Heart left ventricle (tissue), 13 donors: ENCODE results near the gene VEGFA.

Experiments used
- POLR2A ChIP-seq, 2 donors: fragments of 450-650 bp; IDR thresholded peaks; one replicate each; pipeline ENCODE4 v1.6.1; 2017; ENCODE audit warnings: antibody characterized with exemption in 2 of 2, mild to moderate bottlenecking in 2 of 2, moderate library complexity in 2 of 2
- TF ChIP-seq, protein P1 (sequence below), 12 donors: fragments of 200-600 bp; sonication (generic) in 4 of 12; IDR thresholded peaks; one replicate each; pipeline versions ENCODE4 v1.5.0 to v1.8.0; 2018 to 2022; ENCODE audit warnings: antibody characterized with exemption in 12 of 12, mild to moderate bottlenecking in 5 of 12
- donor health status: ischemic (EF 13 %, LVEDD 7.1; RV severe dilation, severe dysfunction).
- donor health status: DM: no; HTN: yes; CAD: no.
- donor health status: DM: no; HTN: no; CAD: no.
- donor health status: ischemic (EF 25% LVEDD 6.9; RV normal size, moderate dysfunction).
- donor health status: ischemic (EF 25% LVEDD 5.7; RV mildly dilated, moderate dysfunction).
- donor health status: ischemic (EF 35%, LVEDD 5.7; RV mildly dilated, moderate dysfunction).
- donor health status: nonischemic (EF 11% LVEDD 7.7; RV severe dilation, severe dysfunction).
- donor health status: DM: yes; HTN: yes; CAD: no.
- donor health status: PGD.
- donor health status: ischemic (EF 29% LVEDD 5.4; RV normal size, mild dysfunction).
- donor health status: nonischemic (EF 23%, LVEDD 6.1; RV moderate dilation, normal function).

DNA sequence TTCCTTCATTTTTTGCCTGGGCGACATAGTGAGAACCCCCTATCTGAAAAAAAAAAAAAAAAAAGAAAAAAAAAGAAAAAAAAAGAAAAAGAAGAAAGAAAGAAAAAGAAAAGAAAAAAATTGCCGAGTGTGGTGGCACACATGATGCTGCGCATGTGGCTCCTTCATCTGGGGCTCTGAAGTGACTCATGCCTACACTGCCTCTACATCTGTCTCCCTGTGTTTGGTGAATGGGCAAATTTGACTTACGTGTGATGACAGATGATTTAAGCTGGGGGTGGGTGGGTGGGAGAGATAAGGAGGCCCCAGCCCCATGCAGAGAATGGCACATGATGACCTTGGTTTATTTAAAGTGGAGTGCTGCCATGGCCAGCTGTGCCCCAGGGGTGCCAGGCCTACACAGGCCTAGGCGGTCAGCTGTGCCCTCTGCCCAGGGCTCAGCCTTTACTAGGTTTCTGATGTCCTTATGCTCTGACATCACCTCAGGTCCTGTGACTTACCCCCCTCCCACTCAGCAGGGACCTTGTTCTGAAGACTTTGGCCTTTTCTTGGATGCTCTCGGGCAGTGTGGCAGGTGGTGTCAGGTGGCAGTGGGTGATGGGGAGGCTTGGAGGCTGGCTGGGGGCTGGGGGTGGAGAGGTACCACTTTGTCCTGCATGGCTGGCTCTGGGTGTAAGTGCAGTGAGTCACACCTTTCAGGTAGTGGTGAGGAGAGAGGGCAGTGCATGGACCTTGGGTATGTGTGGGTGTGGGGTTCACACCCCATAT is 41.1 kb downstream of the VEGFA start:
- TF ChIP-seq, protein P1, sequence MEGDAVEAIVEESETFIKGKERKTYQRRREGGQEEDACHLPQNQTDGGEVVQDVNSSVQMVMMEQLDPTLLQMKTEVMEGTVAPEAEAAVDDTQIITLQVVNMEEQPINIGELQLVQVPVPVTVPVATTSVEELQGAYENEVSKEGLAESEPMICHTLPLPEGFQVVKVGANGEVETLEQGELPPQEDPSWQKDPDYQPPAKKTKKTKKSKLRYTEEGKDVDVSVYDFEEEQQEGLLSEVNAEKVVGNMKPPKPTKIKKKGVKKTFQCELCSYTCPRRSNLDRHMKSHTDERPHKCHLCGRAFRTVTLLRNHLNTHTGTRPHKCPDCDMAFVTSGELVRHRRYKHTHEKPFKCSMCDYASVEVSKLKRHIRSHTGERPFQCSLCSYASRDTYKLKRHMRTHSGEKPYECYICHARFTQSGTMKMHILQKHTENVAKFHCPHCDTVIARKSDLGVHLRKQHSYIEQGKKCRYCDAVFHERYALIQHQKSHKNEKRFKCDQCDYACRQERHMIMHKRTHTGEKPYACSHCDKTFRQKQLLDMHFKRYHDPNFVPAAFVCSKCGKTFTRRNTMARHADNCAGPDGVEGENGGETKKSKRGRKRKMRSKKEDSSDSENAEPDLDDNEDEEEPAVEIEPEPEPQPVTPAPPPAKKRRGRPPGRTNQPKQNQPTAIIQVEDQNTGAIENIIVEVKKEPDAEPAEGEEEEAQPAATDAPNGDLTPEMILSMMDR (IDR thresholded peaks at IDR 0.05) = no peak
- TF ChIP-seq POLR2A (IDR thresholded peaks at IDR 0.05) = no peak
